ENCODE measurements around the gene RSPO3. TPM values are rescaled to one million over a fixed set of nuclear protein-coding genes. Genes with fewer than 3 reads are reported as not detected.

Gene RSPO3
- total RNA-seq, 2 donors from 2014 or later = 1.6 to 7.3 TPM

DNA sequence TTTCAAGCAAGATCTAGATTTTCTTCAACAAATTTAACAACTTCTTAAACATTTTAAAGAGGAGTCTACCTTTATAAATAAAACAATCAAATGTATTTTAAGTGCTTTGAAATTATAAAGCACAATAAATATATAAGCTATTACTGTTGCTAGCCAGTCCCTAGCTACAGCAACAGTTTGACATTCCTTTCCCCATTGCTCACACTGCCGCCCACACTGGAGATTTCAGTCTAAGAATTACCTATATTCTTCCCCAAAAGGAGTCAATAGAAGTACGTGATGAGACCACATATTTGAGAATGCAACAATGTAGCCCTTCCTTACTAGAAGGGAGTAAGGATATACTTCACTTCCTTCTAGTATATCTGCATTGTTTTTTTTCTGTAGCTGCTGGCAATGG, 82.8 kb downstream of the RSPO3 start:
- H3K9me3 ChIP-seq = no peaks in the 10 kb centered on the region
- intact Hi-C loops (cut with DNase I) = no loop called here
- DNase-seq = no peak
- no peak for TF ChIP-seq POLR2A (IDR thresholded peaks at IDR 0.05)
- TF ChIP-seq, protein P1, sequence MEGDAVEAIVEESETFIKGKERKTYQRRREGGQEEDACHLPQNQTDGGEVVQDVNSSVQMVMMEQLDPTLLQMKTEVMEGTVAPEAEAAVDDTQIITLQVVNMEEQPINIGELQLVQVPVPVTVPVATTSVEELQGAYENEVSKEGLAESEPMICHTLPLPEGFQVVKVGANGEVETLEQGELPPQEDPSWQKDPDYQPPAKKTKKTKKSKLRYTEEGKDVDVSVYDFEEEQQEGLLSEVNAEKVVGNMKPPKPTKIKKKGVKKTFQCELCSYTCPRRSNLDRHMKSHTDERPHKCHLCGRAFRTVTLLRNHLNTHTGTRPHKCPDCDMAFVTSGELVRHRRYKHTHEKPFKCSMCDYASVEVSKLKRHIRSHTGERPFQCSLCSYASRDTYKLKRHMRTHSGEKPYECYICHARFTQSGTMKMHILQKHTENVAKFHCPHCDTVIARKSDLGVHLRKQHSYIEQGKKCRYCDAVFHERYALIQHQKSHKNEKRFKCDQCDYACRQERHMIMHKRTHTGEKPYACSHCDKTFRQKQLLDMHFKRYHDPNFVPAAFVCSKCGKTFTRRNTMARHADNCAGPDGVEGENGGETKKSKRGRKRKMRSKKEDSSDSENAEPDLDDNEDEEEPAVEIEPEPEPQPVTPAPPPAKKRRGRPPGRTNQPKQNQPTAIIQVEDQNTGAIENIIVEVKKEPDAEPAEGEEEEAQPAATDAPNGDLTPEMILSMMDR (IDR thresholded peaks at IDR 0.05) = no peak
- H3K27me3 ChIP-seq = no peaks in the 10 kb centered on the region
- no peaks in the 10 kb centered on the region for H3K4me1 ChIP-seq
- no peak for ATAC-seq
- 33 to 36% methylated on average over 2 of the region's 2 CpGs for WGBS, 2 donors
- H3K36me3 ChIP-seq (replicated peaks in 1 of 2; ENCODE audit: insufficient read depth in 1 of 2, low read depth in 2 of 2) = no peaks in the 10 kb centered on the region
- no peak overlapping the region for H3K4me3 ChIP-seq
- no peak overlapping the region for H3K27ac ChIP-seq

DNA sequence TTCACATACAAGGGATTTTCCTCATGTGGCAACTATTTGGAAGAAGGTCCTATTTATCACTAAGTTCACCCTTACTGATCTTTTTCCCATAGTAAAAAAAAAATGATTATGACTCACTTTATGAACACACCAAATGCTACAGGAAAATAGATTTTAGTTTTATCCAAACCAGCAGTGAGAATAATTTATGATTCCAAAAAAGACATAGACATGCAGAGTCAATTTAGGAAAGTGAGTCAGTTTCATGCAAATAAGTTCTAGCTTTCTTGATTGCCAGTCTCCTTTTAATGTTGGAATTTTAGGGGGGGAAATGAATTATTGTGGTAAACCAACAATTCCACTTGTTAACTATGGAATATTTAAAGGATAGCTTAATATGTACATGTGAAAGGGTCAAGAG, 84.2 kb downstream of the RSPO3 start:
- Histone ChIP-seq H3K4me3 (no peak overlapping the region), H3K36me3 (replicated peaks in 1 of 2; ENCODE audit: insufficient read depth in 1 of 2, low read depth in 2 of 2) (no peaks in the 10 kb centered on the region), H3K27ac (no peak overlapping the region), H3K9me3 (no peaks in the 10 kb centered on the region), H3K27me3 (no peaks in the 10 kb centered on the region), H3K4me1 (no peaks in the 10 kb centered on the region)
- DNase-seq = no peak
- intact Hi-C loops (cut with DNase I) = no loop called here
- ATAC-seq = no peak
- TF ChIP-seq POLR2A (IDR thresholded peaks at IDR 0.05) = no peak
- TF ChIP-seq, protein P1 (IDR thresholded peaks at IDR 0.05) = no peak

DNA sequence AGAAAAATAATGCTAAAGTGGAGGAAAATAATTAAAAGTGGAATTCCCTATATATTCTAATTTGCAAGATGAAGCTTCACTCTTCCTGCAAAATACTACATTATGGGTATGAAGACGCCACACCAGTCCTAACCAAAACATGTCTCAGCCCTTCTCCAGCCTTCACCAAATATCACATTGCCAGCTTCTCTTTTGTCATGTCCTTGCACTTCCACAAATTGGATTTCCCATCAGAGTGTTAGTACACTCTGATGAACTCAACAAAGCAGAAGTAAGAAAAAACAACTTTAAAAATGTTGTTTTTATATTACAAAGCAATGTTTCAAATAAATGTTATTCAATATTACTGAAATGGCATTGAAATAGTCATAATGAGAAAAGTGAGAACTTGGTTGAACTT, 85.8 kb downstream of the RSPO3 start:
- no peaks in the 10 kb centered on the region for H3K4me1 ChIP-seq
- no peaks in the 10 kb centered on the region for H3K9me3 ChIP-seq
- no peaks in the 10 kb centered on the region for H3K27me3 ChIP-seq
- TF ChIP-seq, protein P1 (IDR thresholded peaks at IDR 0.05) = no peak
- TF ChIP-seq POLR2A (IDR thresholded peaks at IDR 0.05) = no peak
- H3K36me3 ChIP-seq (replicated peaks in 1 of 2; ENCODE audit: insufficient read depth in 1 of 2, low read depth in 2 of 2) = no peaks in the 10 kb centered on the region
- 62 to 65% methylated on average over 1 of the region's 1 CpG for WGBS, 2 donors
- intact Hi-C loops (cut with DNase I) = no loop called here
- H3K27ac ChIP-seq = peak overlapping the region in 1 of 4 donors; percentile 44
- H3K4me3 ChIP-seq = no peak overlapping the region
- ATAC-seq = no peak
- DNase-seq = no peak

DNA sequence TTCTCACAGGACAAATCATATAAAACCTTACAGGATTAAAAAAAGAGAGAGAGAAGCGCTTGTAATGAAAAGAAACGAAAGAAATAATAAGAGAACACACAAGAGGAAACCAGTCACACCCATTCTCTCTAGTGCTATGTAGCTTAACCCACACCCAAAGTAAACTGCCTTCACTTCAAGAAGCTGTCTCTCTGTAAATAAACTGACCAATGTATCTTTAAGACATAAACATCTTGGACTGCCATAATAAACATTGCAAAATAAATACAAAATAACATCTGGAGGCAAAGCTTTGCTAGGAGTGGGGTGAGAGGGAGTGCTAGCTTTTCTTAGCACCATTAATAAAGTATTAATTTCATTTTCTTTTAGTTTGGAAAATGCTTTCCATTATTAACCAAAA, 86.6 kb downstream of the RSPO3 start:
- whole genome bisulfite sequencing, 2 donors = 62 to 73% methylated on average over 2 of the region's 2 CpGs
- intact Hi-C loops (cut with DNase I) = no loop called here
- TF ChIP-seq POLR2A (IDR thresholded peaks at IDR 0.05) = no peak
- TF ChIP-seq, protein P1 (IDR thresholded peaks at IDR 0.05) = no peak
- no peak for ATAC-seq
- Histone ChIP-seq H3K27me3 (no peaks in the 10 kb centered on the region), H3K4me1 (no peaks in the 10 kb centered on the region), H3K27ac (peak overlapping the region in 1 of 4 donors; percentile 44), H3K36me3 (replicated peaks in 1 of 2; ENCODE audit: insufficient read depth in 1 of 2, low read depth in 2 of 2) (no peaks in the 10 kb centered on the region), H3K4me3 (no peak overlapping the region), H3K9me3 (no peaks in the 10 kb centered on the region)
- DNase-seq = no peak

DNA sequence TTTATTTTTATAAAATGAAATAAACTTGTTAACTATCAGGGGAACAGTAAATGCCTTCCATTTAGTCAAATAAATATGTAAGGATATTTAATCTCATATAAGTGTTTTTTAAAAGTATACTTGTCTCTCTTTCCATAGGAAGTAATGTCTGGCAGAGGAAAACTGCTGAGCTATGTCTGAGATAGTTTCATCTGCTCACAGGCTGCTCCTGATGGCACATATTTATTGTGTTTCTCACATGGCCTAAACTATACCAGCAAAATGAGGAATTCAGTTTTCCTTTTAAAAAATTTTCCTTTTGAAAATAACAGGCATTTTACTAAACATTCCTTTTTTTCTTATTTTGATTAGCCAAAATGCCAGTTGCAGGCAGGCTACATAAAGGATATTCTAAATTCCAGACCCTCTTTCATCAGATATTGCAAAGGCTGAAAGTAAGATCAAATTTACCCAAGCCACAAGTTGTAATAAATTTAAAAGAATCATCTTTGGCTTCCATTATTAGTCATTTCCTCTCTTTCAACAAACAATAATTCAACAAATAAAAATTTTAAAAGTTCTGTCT, 88.1 kb downstream of the RSPO3 start:
- ATAC-seq = no peak
- no peaks in the 10 kb centered on the region for H3K27me3 ChIP-seq
- H3K9me3 ChIP-seq = no peaks in the 10 kb centered on the region
- TF ChIP-seq POLR2A (IDR thresholded peaks at IDR 0.05) = no peak
- TF ChIP-seq, protein P1 (IDR thresholded peaks at IDR 0.05) = no peak
- no peak for DNase-seq
- no peaks in the 10 kb centered on the region for H3K36me3 ChIP-seq (replicated peaks in 1 of 2; ENCODE audit: insufficient read depth in 1 of 2, low read depth in 2 of 2)
- intact Hi-C loops (cut with DNase I) = no loop called here
- no peak overlapping the region for H3K4me3 ChIP-seq
- no peak overlapping the region for H3K27ac ChIP-seq
- H3K4me1 ChIP-seq = no peaks in the 10 kb centered on the region
